NOMO-1 (cell line): ENCODE measurements around the gene FNDC3B.

Source experiments
- DNase-seq, 2 experiments: peaks; one replicate each; lab custom pipeline; 2025; ENCODE audit not compliant: unreplicated experiment in 2 of 2; lab: John Stamatoyannopoulos, UW

FNDC3B gene

GRCh38 chr3:172071780-172072330 lies 32.5 kb downstream of the FNDC3B start:
- no peak for DNase-seq

GRCh38 chr3:172072543-172072942 lies 33.2 kb downstream of the FNDC3B start:
- no peak for DNase-seq

GRCh38 chr3:172073262-172073915 lies 34.0 kb downstream of the FNDC3B start:
- peak in 1 of 2 experiments; percentile 66 for DNase-seq

GRCh38 chr3:172074032-172074431 lies 34.7 kb downstream of the FNDC3B start:
- DNase-seq: peak; percentile 44 to 74

GRCh38 chr3:172074586-172074985 lies 35.2 kb downstream of the FNDC3B start:
- DNase-seq: peak; percentile 99 to 100

- DNase-seq: no peak
Measured at GRCh38 chr3:172076212-172076611, 36.8 kb downstream of the FNDC3B start.

GRCh38 chr3:172077197-172077757 lies 37.9 kb downstream of the FNDC3B start:
- DNase-seq: no peak

- DNase-seq: no peak
Measured at GRCh38 chr3:172078244-172078643, 38.9 kb downstream of the FNDC3B start.

GRCh38 chr3:172078721-172079120 lies 39.3 kb downstream of the FNDC3B start:
- DNase-seq: no peak

GRCh38 chr3:172079326-172079976 lies 40.1 kb downstream of the FNDC3B start:
- DNase-seq: no peak

GRCh38 chr3:172080503-172080902 lies 41.1 kb downstream of the FNDC3B start:
- no peak for DNase-seq

- no peak for DNase-seq
Measured at GRCh38 chr3:172082269-172082668, 42.9 kb downstream of the FNDC3B start.

GRCh38 chr3:172082820-172083513 lies 43.6 kb downstream of the FNDC3B start:
- no peak for DNase-seq

- DNase-seq: no peak
Measured at GRCh38 chr3:172083995-172084409, 44.6 kb downstream of the FNDC3B start.

- DNase-seq: no peak
Measured at GRCh38 chr3:172084871-172085556, 45.6 kb downstream of the FNDC3B start.

- DNase-seq: no peak
Measured at GRCh38 chr3:172085557-172085895, 46.1 kb downstream of the FNDC3B start.

GRCh38 chr3:172086071-172086470 lies 46.7 kb downstream of the FNDC3B start:
- DNase-seq: no peak

GRCh38 chr3:172087198-172087597 lies 47.8 kb downstream of the FNDC3B start:
- no peak for DNase-seq

- DNase-seq: peak in 1 of 2 experiments; percentile 23
Measured at GRCh38 chr3:172087602-172088580, 48.5 kb downstream of the FNDC3B start.

- DNase-seq: no peak
Measured at GRCh38 chr3:172089250-172089649, 49.9 kb downstream of the FNDC3B start.
